ENCODE results near the gene SCN8A.
A peak's percentile ranks its signal among the peaks of the same experiment; 100 is the strongest.
"Not testable (repeated sequence)": the region's sequence is repeated elsewhere in the genome, so short reads cannot be mapped to it uniquely, and the experiment has no call there.

Gene SCN8A

DNA sequence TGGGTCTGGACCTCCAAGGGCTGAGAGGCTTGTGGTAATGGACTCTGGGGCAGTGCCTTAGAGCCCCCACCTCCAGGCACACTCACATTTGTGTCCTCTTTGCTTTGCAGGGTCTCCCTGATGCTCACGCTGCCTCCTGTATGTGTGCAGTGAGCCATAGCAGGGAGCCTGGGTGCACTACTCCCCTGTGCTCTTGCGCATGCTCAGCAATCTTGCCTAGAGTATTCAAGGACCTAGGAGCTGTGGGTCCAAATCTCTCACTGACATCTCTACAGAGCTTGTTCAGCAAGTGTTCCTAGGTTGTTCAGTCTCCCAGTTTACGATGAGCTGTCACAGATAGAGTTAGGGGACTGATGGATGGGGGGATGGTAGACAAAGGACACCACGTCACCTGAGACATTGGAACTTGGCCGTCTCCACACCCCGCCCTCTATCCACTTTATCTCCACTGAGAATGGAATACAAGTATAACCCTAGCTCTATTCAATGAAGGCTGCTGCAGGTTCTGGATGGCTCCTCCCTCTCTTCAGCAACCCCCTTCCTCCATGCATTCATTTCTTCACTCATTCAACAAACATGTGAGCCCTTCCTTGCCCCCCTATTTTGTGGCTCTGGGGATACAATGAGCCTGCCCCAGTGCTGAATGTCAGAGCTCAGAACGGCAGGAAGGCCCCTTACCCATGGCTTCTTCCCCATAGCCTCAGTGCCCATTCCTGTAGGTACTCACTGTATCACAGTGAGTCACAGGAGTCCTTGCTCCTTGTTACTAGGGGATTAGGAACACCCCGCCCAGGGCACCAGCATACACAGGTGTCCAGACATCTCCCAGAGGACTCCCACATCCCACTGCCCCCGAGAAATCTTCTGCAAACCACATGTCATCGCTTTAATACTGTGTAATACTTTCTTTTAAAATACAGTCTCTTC lies 226.3 kb downstream of the SCN8A start:
- DNase-seq (ENCODE audit: low spot score): no peak

DNA sequence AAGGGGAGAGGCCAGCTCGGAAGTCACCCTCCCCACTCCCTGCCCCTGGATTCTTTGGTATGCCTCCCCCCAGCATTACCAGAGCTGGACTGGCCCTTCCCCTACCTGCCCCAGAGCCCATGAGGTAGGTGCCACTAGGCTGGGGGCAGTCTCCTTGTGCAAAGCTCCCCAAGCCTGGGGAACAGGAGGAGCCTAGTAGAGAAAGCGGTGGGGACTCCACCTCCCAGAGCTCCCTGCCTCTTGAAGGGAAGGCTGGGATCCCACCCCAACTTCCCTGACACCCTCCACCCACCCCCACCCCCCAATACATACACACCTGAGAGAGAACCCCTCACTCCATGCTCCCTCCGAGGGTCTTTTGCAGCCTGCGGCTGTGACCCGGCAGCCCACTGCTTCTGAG lies 227.1 kb downstream of the SCN8A start:
- DNase-seq (ENCODE audit: low spot score): no peak

DNA sequence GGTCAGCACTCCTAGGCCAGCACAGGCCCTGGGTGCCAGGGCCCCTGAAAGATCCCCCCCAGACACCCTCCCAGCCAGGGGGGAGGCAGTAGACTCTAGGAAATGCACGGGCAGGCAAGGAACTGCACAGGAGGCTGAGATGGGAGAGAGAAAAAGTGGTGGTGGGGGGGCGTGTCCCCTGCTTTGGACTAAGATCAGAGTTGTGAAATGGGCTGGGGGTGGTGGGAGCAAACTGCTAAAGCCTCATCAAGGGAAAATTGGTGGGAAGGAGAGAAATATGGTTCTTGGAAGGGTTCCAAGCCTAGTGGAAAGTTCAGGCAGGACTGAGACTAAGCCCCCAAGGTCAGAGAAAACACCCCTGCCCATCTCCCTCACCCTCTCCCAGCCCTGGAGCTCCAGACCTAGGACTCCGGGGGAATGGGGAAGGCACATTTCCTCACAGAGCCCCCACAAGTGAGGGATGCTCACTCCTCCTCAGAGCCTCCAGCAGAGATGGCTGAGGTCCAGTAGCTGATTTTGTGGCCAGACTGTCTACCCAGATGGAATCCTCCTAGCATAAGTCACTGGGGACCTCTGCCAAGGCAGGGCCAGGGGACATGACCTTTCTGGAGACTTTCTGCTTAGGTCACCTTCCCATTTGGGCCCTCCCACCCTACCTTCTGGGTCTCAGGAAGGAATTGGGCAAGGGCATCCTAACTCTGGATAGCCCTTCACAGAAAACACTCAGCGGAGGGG lies 227.7 kb downstream of the SCN8A start:
- no peak for DNase-seq (ENCODE audit: low spot score)

DNA sequence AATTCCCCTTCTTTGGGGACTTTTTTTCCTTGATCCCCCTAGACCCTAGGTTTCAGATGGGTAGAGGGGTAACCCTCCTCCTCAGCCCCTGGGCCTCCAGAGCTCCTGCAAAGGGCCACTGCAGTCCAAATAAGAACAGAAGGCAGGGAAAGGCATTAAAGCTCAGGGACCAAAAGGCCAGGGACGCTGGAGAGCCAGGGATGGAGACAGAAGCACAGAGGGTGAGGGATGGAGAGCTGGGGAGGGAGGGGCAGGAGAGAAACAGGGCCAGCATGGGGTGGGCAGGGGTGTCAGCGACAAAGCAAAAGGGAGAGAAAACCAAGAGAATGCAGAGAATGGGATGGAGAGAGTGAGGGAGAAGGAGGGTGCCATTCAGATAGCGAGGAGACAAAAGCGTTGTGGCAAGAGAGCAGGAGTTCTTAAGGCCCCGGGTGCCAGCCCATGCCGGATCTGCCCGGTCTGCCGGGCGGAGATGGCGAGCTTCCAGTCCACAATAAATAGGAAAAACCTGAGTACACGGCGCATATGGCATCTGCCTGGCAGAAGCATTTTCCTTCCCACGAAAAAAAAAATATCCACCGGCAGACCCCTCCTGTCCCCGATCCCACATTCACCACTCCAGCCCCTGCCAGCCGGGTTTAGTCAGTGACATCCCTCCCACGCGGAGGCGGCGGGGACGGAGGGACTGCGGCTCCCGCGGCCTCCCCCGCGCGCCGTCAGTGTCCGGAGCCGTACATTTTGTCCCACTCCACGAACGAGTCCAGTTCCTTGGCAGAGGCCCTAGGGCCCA lies 228.9 kb downstream of the SCN8A start:
- DNase-seq (ENCODE audit: low spot score): no peak

DNA sequence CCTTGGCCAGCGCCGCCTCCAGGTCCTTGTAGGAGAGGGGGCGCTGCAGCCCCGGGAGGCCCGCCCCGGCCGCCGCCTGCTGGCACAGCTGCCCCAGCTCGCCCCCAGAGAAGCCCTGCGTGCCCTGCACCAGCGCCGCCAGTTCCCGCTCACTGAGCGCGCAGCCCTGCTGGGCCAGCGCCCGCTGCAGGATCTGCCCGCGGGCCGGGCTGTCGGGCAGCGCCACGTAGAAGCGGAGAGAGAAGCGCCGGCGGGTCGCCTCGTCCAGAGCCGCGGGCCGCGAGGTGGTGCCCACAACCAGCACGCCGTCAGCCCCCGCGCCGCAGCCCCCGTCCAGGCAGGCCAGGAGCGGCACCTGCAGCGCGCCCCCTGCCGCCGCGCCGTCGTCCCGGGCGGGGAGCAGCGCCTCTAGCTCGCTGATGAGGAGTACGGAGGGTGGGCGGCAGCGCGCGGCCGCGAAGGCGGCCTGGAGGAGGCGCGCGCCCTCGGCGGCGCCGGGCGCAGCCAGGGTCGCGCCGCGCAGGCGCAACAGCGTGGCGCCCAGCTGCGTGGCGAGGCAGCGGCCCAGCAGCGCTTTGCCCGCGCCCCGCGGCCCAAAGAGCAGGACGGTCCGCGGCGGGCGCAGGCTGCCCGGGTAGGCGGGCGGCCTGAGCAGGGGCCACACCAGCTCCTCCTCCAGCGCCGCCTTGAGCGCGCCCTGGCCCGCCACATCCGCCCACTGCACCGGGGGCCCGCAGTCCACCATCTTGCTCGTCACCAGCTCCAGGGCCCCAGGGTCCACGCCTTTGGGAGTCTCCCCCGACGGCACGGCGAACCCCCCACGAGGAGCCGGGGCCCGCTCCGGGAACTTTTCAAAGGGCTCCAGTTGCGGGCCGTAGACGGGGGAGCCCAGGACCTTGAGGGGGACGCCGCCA lies 229.8 kb downstream of the SCN8A start:
- peak; percentile 81 for DNase-seq (ENCODE audit: low spot score)

DNA sequence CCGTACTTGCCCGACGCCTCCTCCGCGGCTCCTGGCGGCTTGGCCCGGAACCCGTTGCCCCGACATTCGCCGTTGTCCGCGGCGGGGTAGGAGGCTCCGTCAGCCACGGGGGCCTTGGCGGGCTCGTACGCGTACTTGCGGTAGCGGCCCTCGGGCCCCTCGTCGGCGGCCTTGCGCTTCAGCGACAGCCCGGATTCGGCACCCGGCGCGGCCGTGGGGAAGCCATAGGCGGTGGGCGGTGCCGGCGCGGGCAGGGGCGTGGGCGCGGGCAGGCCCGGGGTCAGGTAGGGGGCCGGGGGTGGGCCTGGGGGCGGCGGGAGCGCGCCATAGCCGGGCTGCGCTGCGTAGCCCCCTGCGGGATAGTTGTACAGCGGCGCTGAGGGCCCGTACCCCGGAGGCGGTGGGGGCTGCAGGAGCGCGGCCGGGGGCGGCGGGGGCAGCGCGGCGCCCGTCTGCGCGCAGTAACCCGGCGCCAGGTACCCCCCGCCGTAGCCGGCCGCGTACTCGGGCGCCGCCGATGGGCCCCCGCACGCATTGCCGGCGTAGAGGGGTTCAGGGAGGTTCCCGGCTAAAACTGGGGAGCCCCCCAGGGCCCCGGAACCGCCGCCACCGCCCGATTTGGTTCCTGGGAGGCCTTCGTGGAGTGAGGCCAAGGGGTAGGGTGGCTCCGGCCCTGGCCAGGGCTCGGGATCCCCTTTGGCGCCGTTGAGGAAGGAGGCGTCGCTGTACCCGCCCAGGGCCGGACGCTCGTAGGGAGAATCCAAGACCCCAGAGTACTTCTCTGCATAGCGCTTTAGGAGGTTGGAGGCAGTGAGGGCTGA lies 230.6 kb downstream of the SCN8A start:
- peak; percentile 24 for DNase-seq (ENCODE audit: low spot score)

DNA sequence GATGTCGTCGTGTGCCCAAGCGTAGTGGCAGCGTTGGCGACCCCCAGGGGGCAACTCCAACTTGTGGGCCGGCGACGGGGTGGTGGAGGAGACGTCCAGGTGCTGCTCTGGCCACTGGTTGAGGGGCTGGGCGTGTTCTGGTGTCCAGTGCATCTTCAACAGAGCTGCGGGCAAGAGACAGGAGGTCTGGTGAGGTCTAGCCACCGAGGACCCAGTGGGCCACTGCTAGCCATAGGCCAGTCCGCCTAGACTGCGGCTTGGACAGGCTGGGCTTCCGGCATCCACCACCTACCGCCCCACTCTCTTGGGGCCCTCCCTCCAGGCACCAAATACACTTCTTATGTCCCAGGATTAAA lies 231.2 kb downstream of the SCN8A start:
- no peak for DNase-seq (ENCODE audit: low spot score)

DNA sequence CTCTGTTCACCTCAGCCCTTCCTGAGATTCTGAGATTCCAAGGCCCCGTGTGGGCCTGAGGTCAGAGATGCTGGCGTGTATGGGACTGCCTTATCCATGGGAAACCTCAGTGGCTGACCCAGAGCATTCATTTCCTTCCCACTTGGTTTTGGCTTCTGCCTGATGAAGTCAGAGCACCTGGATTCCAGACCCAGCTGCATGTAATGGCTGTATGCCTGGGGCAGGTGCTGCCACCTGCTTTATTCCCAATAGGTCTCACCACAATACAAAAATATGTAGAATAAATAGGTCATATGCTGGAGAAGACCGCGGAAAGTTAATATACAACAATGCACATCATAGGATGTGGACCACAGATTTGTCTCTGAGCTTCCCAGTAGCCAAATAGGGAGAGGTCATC lies 231.9 kb downstream of the SCN8A start:
- DNase-seq (ENCODE audit: low spot score): no peak

DNA sequence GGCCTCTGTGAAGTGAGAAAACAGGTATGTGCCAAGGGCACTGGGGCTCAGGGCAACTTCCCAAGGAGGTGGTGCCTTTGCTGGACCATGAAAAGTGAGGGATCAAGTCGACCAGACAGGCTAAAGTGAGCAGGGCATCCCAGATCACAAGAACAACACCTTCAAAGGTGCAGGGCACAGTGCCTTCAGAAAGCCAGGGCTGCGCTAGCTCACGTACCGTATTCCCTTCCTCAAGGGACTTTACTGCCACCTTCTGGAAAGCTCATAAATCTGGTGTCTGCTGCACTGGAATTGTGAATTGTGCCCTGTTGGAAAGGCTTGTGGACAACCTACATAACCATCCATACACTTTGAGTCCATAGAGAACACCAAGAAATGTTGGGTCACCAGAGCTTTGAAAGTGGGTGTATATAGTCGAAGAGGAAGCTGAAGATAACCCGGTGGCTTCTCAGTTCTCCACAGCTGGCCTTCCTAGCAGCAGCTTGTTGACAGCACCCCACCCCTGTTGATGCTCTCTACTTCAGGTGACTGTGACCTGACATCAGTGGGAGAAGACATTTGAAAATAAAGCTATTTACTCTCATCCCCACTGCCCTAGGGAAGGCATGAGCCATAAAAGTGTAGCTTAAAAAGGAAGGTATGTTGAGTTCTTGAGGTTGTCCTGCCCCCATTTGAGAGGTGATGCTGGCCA lies 233.0 kb downstream of the SCN8A start:
- DNase-seq (ENCODE audit: low spot score): peak; percentile 45

DNA sequence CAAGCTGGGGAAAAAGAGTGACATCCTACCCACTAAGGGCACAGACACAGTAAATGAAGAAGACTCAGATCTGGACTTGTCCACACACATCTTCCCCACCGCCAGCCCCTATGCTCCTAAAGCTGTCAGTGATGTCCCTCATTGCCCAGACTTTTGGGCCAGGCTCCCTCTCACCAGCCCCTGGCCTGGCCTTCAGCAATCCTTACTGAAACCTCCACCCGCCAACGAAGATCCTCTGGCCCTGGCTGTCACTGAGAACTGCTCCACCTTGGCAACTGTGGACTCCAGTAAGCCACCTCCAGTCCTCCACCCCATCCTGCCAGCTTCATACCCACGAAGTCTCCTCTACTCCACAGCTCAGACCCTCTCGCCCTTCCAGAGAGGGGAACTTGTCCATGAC lies 234.2 kb downstream of the SCN8A start:
- DNase-seq (ENCODE audit: low spot score): no peak

DNA sequence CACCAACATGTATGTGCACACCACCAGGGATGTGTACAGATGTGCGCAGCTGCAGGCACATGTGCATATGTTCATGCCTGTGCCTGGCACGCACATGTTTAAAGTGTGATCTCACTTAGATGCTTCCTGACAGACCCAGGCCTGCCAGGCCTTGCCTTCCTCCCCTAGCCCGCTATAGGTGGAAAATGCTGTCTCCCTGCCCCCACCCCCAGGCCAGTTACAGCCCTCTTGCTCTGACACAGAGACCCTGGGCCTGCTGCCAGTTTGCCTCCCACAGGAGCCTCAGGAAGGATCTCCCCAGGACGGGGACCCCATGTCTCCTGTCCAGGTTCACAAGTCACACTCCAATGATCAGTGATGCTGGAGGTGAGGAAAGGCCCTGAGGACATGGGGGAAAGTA lies 235.8 kb downstream of the SCN8A start:
- no peak for DNase-seq (ENCODE audit: low spot score)

DNA sequence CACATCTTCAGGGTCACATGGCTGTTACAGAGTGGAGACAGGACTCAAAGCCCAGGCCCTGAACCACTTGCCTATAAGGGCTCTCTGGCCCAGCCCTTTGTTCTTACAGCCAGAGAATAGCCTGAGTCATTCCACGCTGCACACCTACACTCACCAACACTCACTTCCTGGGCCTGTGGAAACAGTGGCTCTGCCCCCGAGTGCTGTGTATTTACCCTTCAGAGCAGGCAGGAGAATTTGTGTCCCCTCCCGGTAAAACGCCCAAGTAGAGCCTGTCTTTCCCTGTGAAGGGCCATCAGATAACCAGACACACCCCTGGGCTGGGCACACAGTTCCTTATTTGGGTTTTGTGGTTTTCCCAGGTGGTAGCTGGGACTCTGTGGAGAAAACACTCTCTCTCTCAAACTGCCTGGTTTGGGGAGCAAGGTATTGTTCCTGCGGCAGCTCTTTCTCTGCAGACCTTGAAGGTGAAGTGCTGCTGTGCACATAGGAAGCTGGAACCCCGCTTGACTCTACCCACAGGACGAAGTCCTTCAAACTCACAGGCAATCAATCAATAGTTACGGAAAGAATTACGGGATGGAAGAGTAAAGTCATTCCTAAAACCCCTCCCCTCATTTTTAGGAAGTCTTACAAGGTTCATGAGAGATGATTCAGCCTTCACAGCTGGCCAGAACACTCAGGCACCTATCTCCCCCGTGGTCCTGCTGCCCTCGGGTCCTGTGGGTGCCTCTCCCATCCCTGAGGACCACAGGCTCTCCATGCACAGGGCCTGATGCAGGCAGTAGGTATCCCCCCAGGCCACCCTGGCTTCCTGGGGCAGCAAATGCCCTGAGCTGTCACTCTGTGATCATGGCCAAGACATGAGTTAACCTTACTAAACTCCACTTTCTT lies 237.1 kb downstream of the SCN8A start:
- DNase-seq (ENCODE audit: low spot score): peak; percentile 26

DNA sequence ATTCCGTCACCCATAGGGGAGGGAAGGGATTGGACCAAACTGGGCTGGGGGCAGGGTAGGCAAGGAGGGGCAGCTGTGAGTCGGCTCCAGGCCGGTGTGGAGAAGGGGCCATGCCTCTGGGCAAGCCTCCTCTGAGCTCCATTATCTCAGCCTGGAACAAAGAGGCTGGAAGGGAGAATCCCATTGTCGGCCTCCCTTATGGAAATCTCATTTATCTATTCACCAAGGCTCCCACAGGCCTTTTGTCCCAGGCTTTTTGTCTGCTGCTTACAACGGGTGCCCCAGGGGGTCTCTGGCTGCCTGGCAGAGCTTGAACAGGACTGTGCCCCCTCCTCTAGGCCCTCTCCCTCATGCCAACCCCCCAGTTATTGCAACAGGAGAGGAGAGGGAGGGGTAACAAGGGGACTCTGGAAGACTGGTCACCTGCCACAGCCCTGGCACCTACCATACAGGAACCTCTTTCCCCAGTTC lies 238.0 kb downstream of the SCN8A start:
- no peak for DNase-seq (ENCODE audit: low spot score)

DNA sequence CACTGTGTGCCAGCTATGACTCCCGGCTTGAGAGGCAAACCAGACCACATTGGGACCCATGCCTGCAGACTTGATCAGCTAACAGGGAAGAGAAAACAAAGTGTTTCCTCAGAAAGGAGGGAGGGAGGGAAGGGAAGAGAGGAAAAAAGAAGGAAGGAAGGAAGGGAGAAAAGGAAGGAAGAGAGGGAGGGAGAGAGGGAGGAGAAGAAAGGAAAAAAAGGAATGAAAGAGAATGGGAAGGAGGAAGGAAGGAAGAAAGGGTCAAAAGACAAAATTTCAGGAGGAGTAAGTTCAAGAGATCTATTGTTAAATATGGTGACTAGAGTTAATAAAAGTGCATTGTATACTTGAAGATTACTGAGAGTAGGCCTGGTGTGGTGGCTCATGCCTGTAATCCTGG lies 238.6 kb downstream of the SCN8A start:
- DNase-seq (ENCODE audit: low spot score): no peak

DNA sequence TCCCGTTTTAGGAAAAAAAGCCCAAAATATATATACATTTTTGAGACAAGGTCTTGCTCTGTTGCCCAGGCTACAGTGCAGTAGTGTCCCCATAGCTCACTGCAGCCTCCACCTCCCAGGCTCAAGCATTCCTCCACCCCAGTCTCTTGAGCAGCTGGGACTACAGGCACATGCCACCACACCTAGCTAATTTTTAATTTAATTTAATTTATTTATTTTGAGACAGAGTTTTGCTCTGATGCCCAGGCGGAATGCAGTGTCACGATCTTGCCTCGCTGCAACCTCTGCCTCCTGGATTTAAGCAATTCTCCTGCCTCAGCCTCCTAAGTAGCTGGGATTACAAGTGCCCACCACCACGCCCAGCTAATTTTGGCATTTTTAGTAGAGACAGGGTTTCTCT lies 240.8 kb downstream of the SCN8A start:
- DNase-seq (ENCODE audit: low spot score): not testable (repeated sequence)

DNA sequence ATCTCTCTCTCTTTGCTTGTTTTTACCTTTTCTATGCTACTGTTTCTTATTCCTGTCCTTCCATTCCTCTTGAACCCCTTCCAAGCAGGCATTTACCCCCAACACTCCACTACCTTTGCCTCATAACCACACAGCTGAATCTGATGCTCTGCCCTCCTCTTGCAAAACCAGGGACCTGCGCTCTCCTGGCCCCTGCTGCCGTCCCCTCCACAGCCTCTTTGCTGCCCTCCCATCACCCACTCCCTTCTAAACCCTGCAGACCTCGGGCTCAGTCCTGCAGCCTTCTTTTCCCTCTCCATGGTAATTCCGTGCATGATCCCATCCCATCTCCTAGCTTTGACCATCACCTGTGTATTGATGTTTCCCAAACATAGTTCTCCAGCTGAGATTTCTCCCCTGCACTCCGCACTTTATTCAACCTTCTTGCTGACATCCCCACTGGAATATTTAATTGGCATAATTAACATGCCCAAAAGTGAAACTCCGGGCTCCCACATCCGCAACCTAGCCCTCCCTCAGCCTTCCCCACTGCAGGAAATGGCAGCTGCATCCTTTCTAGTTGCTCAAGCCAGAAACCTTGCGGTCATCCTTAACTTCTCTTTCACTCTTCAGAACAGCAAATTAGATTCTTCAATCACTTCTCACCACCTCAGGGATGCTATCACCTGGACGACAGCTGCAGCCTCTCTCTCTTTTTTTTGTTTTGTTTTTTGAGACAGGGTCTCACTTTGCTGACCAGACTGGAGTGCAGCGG lies 241.5 kb downstream of the SCN8A start:
- DNase-seq (ENCODE audit: low spot score): no peak

DNA sequence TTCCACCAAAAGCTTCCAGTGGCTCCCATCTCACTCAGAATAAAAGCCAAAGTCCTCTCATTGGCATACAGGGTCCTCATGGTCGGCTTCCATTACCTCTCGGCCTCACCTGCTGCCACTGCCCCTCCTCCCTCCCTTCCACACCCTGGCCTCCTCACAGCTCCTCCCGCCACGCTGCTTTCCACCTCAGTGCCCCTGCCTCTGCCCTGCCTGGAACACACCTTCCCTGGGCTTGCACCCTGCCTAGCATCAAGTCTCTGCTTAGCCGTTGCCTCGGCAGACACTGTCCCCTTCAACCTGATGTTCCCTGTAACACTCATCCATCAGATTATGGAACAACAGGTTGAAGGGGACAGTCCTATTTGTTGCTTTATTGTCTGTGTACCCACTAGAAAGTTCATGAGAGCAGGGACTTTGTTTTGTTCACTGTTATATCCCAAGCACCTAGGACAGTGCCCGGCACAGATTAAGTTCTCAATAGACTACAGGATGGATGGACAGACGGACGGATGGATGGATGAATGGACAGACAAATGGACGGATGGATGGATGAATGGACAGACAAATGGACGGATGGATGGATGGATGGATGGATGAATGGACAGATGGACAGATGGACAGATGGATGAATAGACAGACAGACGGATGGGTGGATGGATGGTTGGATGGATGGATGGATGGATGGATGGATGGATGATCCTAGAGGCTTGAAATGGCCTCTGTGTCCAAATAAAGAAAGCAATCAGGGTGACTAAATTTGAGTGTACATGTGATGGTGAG lies 242.6 kb downstream of the SCN8A start:
- no peak for DNase-seq (ENCODE audit: low spot score)

All from CD4-positive, alpha-beta T cell treated with Interleukin-15 for 4 hours (primary cell).